ENCODE measurements around the gene GNAO1. TPM values are rescaled to one million over a fixed set of nuclear protein-coding genes. Genes with fewer than 3 reads are reported as not detected.

The GNAO1 gene
- total and polyA plus RNA-seq, 2 of the 13 experiments (the other 11 are each of a cell fraction or from before 2014, with no cell fraction given): not detected

- TF ChIP-seq ZNF558 (CRISPR knock-in tag; IDR thresholded peaks at IDR 0.05; ENCODE audit: borderline replicate concordance) (no peak), ZNF704 (CRISPR knock-in tag; IDR thresholded peaks at IDR 0.05; ENCODE audit: borderline replicate concordance) (no peak; the same call in 1 of the 2 replicates), ZNF282 (IDR thresholded peaks at IDR 0.05; ENCODE audit: partially characterized antibody) (no peak), ZNF264 (CRISPR knock-in tag; IDR thresholded peaks at IDR 0.05) (no peak), ZNF446 (CRISPR knock-in tag; IDR thresholded peaks at IDR 0.05) (no peak), PRMT3 (CRISPR knock-in tag; IDR thresholded peaks at IDR 0.05; ENCODE audit: borderline replicate concordance, low read depth) (no peak), SOX13 (IDR thresholded peaks at IDR 0.05) (no peak), SOX13 (CRISPR knock-in tag; conservative IDR thresholded peaks at IDR 0.05 in 1 of 2, IDR thresholded peaks at IDR 0.05 in 1 of 2) (peak in 1 of 2 experiments; percentile 32; a peak in 1 of 4 replicates), ISL2 (CRISPR knock-in tag; IDR thresholded peaks at IDR 0.05) (0 out of 2 replicates have a peak, but pooled peaks have one; percentile 41), MATR3 (CRISPR knock-in tag; IDR thresholded peaks at IDR 0.05) (no peak), MTA1 (CRISPR knock-in tag; IDR thresholded peaks at IDR 0.05; ENCODE audit: borderline replicate concordance) (peak; percentile 95; the same call in 1 of the 2 replicates), ZNF354B (CRISPR knock-in tag; IDR thresholded peaks at IDR 0.05) (no peak), GATA4 (IDR thresholded peaks at IDR 0.05; ENCODE audit: borderline replicate concordance, low read depth) (no peak), MAZ (IDR thresholded peaks at IDR 0.05; ENCODE audit: borderline replicate concordance, low read depth, low read length) (peak; percentile 34; the same call in 1 of the 2 replicates), MAZ (CRISPR knock-in tag; IDR thresholded peaks at IDR 0.05; ENCODE audit: low read depth) (0 out of 2 replicates have a peak, but pooled peaks have one; percentile 59), HMG20A (CRISPR knock-in tag; IDR thresholded peaks at IDR 0.05; ENCODE audit: borderline replicate concordance) (no peak), IKZF4 (CRISPR knock-in tag; IDR thresholded peaks at IDR 0.05; ENCODE audit: borderline replicate concordance, low read depth, not compliant biosample characterization) (no peak), SMAD9 (CRISPR knock-in tag; IDR thresholded peaks at IDR 0.05) (no peak), ZNF263 (CRISPR knock-in tag; IDR thresholded peaks at IDR 0.05) (peak; percentile 43; the same call in 1 of the 2 replicates), DNMT1 (CRISPR knock-in tag; IDR thresholded peaks at IDR 0.05) (no peak), ZNF512B (CRISPR knock-in tag; IDR thresholded peaks at IDR 0.05; ENCODE audit: borderline replicate concordance) (no peak; the same call in 1 of the 2 replicates), BRF2 (CRISPR knock-in tag; IDR thresholded peaks at IDR 0.05) (no peak), ZNF30 (CRISPR knock-in tag; IDR thresholded peaks at IDR 0.05) (no peak), ELF4 (CRISPR knock-in tag; IDR thresholded peaks at IDR 0.05; ENCODE audit: borderline replicate concordance) (no peak), ZNF225 (CRISPR knock-in tag; IDR thresholded peaks at IDR 0.05) (no peak), KLF15 (CRISPR knock-in tag; IDR thresholded peaks at IDR 0.05; ENCODE audit: borderline replicate concordance) (no peak)
Observed at GRCh38 chr16:56357765-56358322, 166.6 kb downstream of the GNAO1 start (continued).

Measured in HepG2 (cell line).